Mucosa of stomach (tissue), 1 donor: ENCODE data around the gene ACOX2.

ENCODE experiments used
- H3K27me3 ChIP-seq: one replicate; pipeline ENCODE4 v1.7.0; 2013; ENCODE audit warnings: mild to moderate bottlenecking, low read length; ENCODE audit not compliant: control insufficient read depth, insufficient read depth
- H3K36me3 ChIP-seq: one replicate; pipeline ENCODE4 v1.7.0; 2013; ENCODE audit warnings: low read length; ENCODE audit not compliant: control insufficient read depth, insufficient read depth
- H3K4me1 ChIP-seq: one replicate; pipeline ENCODE4 v1.7.0; 2013; ENCODE audit warnings: mild to moderate bottlenecking, low read length; ENCODE audit not compliant: control insufficient read depth, insufficient read depth
- H3K4me3 ChIP-seq: one replicate; pipeline ENCODE4 v1.7.0; 2013; ENCODE audit warnings: low read length
- H3K9ac ChIP-seq: one replicate; pipeline ENCODE4 v1.7.0; 2013; ENCODE audit warnings: mild to moderate bottlenecking, low read length, moderate library complexity
- H3K9me3 ChIP-seq: one replicate; pipeline ENCODE4 v1.7.0; 2013; ENCODE audit warnings: mild to moderate bottlenecking, low read length, moderate library complexity; ENCODE audit not compliant: control insufficient read depth
- donor health status: Pancreatic carcinoma.

ACOX2 gene

GRCh38 chr3:58540176-58540858, 3.3 kb upstream of the ACOX2 start:
- Histone ChIP-seq H3K4me1 (peaks cover 29% of the 10 kb centered on the region), H3K9me3 (no peaks in the 10 kb centered on the region), H3K27me3 (no peaks in the 10 kb centered on the region), H3K4me3 (no peak overlapping the region), H3K36me3 (no peaks in the 10 kb centered on the region), H3K9ac (no peak overlapping the region)

DNA sequence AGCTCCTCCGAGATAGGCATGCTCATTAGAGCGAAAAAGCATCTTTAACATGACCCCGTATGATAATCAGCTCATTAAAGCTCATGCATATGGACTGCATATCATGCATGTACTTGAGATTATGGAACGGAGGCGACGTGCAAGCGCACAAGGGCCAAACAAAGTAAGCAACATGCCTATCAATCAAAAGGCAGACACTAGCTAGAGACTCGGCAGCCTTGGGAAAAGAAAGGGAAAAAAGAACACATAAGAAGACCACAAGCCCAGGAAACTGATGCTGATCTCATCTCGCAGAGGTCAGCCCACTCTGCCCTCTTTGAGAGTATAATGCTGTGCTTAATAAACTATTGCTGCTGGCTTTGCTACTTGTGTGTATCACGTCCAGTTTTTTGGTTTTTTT, 2.6 kb upstream of the ACOX2 start:
- Histone ChIP-seq H3K27me3 (no peaks in the 10 kb centered on the region), H3K9me3 (no peaks in the 10 kb centered on the region), H3K4me1 (peaks cover 32% of the 10 kb centered on the region), H3K9ac (no peak overlapping the region), H3K4me3 (no peak overlapping the region), H3K36me3 (no peaks in the 10 kb centered on the region)

- H3K4me1 ChIP-seq = peaks cover 37% of the 10 kb centered on the region
- H3K9me3 ChIP-seq = no peaks in the 10 kb centered on the region
- H3K4me3 ChIP-seq = no peak overlapping the region
- no peaks in the 10 kb centered on the region for H3K36me3 ChIP-seq
- peak overlapping the region; percentile 72 for H3K9ac ChIP-seq
- no peaks in the 10 kb centered on the region for H3K27me3 ChIP-seq
Measured at GRCh38 chr3:58537412-58538301, 667 bp upstream of the ACOX2 start.

- H3K36me3 ChIP-seq = no peaks in the 10 kb centered on the region
- no peaks in the 10 kb centered on the region for H3K9me3 ChIP-seq
- peak overlapping the region; percentile 72 for H3K9ac ChIP-seq
- H3K4me1 ChIP-seq = peaks cover 40% of the 10 kb centered on the region
- H3K27me3 ChIP-seq = no peaks in the 10 kb centered on the region
- no peak overlapping the region for H3K4me3 ChIP-seq
Measured at GRCh38 chr3:58535531-58536500, 1.2 kb downstream of the ACOX2 start.

DNA sequence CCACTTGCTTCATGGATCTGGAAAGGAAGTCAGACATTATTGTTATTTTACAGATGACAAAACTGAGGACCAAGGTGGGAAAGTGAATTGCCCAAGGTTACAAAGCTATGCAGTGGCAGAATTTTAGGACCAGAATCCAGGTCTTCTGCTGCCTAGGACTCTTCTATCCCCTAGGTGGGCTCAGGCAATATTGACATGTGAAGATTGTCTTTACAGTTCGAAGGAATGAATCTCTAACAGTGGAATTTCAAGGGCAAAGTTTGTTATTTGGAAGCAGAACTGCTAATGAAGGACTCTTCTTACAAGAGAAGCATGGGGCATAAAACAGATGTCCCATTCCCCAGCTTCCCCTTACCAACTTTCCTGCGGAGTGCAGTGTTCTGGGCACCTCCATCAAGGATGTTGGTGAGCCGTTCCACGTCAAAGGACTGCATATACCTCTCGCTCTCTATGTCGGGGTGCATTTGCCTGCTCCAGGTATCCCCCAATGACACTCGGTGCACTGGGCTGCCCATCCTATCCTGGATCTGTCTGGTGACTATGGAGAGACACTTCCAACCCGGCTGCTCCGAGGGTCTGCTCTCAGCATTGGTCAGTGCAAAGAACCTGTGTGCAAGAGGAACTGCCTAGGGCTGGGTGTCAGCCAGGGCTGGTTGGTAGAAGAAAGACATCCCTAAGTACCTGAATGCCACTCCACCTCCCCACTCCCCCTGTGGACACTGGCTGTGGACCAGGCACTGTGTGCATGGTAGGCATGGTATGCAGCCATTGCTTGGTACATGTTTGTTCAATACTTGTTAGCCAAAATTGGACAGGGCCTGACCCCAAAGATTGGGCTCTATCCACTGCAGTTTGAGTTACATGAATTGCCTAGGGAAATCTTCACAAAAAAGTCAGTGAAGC, 2.1 kb downstream of the ACOX2 start:
- H3K9me3 ChIP-seq = no peaks in the 10 kb centered on the region
- H3K27me3 ChIP-seq = no peaks in the 10 kb centered on the region
- no peak overlapping the region for H3K4me3 ChIP-seq
- H3K4me1 ChIP-seq = peaks cover 40% of the 10 kb centered on the region
- no peaks in the 10 kb centered on the region for H3K36me3 ChIP-seq
- H3K9ac ChIP-seq = no peak overlapping the region

- Histone ChIP-seq H3K9ac (no peak overlapping the region), H3K4me1 (peaks cover 40% of the 10 kb centered on the region), H3K4me3 (no peak overlapping the region), H3K9me3 (no peaks in the 10 kb centered on the region), H3K36me3 (no peaks in the 10 kb centered on the region), H3K27me3 (no peaks in the 10 kb centered on the region)
Measured at GRCh38 chr3:58532794-58533220, 4.2 kb downstream of the ACOX2 start.

GRCh38 chr3:58531956-58532355, 5.0 kb downstream of the ACOX2 start:
- no peaks in the 10 kb centered on the region for H3K9me3 ChIP-seq
- peaks cover 32% of the 10 kb centered on the region for H3K4me1 ChIP-seq
- H3K36me3 ChIP-seq = no peaks in the 10 kb centered on the region
- H3K9ac ChIP-seq = no peak overlapping the region
- no peaks in the 10 kb centered on the region for H3K27me3 ChIP-seq
- H3K4me3 ChIP-seq = no peak overlapping the region

GRCh38 chr3:58531555-58531954, 5.4 kb downstream of the ACOX2 start:
- Histone ChIP-seq H3K4me1 (peaks cover 28% of the 10 kb centered on the region), H3K9ac (no peak overlapping the region), H3K4me3 (no peak overlapping the region), H3K27me3 (no peaks in the 10 kb centered on the region), H3K36me3 (no peaks in the 10 kb centered on the region), H3K9me3 (no peaks in the 10 kb centered on the region)

DNA sequence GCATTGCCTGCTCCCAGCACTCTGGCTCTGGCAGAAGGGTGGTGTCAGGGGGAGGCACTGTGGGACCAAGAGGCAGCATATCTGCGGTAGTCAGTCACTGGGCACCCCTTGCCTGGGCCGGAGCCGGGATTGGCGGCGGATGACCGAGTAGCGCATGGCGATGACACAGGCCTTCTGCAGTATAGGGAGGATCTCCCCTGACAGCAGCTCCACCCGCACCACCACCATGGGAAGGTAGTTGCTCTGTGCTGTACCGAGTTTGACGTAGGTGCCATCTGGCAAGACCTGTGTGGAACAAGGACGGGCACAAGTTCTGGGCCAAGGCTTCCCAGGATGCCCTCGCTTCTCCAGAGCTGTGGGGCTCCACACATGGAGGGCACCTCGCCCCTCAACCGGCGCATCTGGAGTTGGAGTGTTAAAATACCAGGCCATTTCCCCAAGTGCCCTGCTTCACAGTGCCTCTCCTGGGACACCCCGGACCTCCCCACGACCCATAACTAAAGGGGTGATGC, 6.6 kb downstream of the ACOX2 start:
- Histone ChIP-seq H3K27me3 (no peaks in the 10 kb centered on the region), H3K4me1 (peaks cover 16% of the 10 kb centered on the region), H3K4me3 (no peak overlapping the region), H3K9ac (no peak overlapping the region), H3K36me3 (no peaks in the 10 kb centered on the region), H3K9me3 (no peaks in the 10 kb centered on the region)

- no peaks in the 10 kb centered on the region for H3K9me3 ChIP-seq
- no peak overlapping the region for H3K4me3 ChIP-seq
- H3K4me1 ChIP-seq = peaks cover 12% of the 10 kb centered on the region
- H3K36me3 ChIP-seq = no peaks in the 10 kb centered on the region
- no peaks in the 10 kb centered on the region for H3K27me3 ChIP-seq
- no peak overlapping the region for H3K9ac ChIP-seq
Measured at GRCh38 chr3:58529516-58530353, 7.3 kb downstream of the ACOX2 start.
